ENCODE results near the gene ADGRL1. TPM values are rescaled to one million over a fixed set of nuclear protein-coding genes. Genes with fewer than 3 reads are reported as not detected.

The ADGRL1 gene
- total RNA-seq, 1 experiment from 2014 or later, result 117 TPM

GRCh38 chr19:14114854-14115253 is 91.1 kb downstream of the ADGRL1 start:
- no peak overlapping the region for H4K91ac ChIP-seq (ENCODE audit: insufficient read length, low read depth, low read length)
- H4K20me1 ChIP-seq (ENCODE audit: control insufficient read depth, insufficient read depth, insufficient read length), result no peaks in the 10 kb centered on the region
- WGBS (ENCODE audit: extremely low coverage, insufficient read length, low lambda C conversion rate), result no CpG with 5 or more reads among the region's 9 CpGs
- H2BK20ac ChIP-seq (ENCODE audit: low read depth, low read length, poor library complexity, severe bottlenecking), result no peak overlapping the region
- H3K56ac ChIP-seq (ENCODE audit: insufficient read length, low read depth, low read length), result no peak overlapping the region
- no peak overlapping the region for H3K4me2 ChIP-seq (ENCODE audit: insufficient read depth, insufficient read length, low read length)
- no peak overlapping the region for H2BK15ac ChIP-seq (ENCODE audit: low read depth, low read length)
- Mint-ChIP-seq H3K4me1 (peaks cover 40 to 44% of the 10 kb centered on the region in 2 experiments), H3K4me3 (peak overlapping the region in 1 of 2 experiments; percentile 60; a peak in 2 of 5 replicates), H3K27me3 (ENCODE audit: low read depth) (peaks cover 2% of the 10 kb centered on the region; the same call in 1 of the 2 replicates), H3K27ac (no peak overlapping the region), H3K9me3 (no peaks in the 10 kb centered on the region), H3K36me3 (ENCODE audit: insufficient read depth in 1 of 3, low read depth in 3 of 3) (peaks cover 0 to 2% (median 1%) of the 10 kb centered on the region in 3 experiments; a peak in 5 of 7 replicates)
- no peak overlapping the region for H4K8ac ChIP-seq (replicated peaks; ENCODE audit: insufficient read length, low read depth, low read length)
- H3T11ph ChIP-seq (ENCODE audit: low read length), result no peak overlapping the region
- no peak overlapping the region for H4K5ac ChIP-seq (ENCODE audit: insufficient read length, low read depth, low read length)
- no peak overlapping the region for H3K18ac ChIP-seq (ENCODE audit: insufficient read length, low read depth, low read length)
- H3K27ac ChIP-seq (ENCODE audit: insufficient read length, low read depth, low read length), result no peak overlapping the region
- H3K79me2 ChIP-seq (ENCODE audit: insufficient read depth, low read length), result peaks cover 2% of the 10 kb centered on the region; the same call in 1 of the 2 replicates
- TF ChIP-seq CTCF (conservative IDR thresholded peaks at IDR 0.05), result peak; percentile 77
- no peaks in the 10 kb centered on the region; the same call in 1 of the 2 replicates for H3K27me3 ChIP-seq (ENCODE audit: insufficient read depth, low read length)
- H2BK5ac ChIP-seq (ENCODE audit: insufficient read length, low read length), result no peak overlapping the region
- H3K23me2 ChIP-seq (ENCODE audit: insufficient read length, low read depth, low read length, poor library complexity, severe bottlenecking), result peaks cover 16% of the 10 kb centered on the region
- no peak overlapping the region for H3K9ac ChIP-seq (ENCODE audit: extremely low read depth, insufficient read length, low read length)
- H2BK120ac ChIP-seq (ENCODE audit: low read depth, low read length, poor library complexity, severe bottlenecking), result no peak overlapping the region
- DNase-seq, result peak; percentile 67
- no peak overlapping the region for H2AK5ac ChIP-seq (ENCODE audit: insufficient read length, low read length)
- no peaks in the 10 kb centered on the region for H3K79me1 ChIP-seq (ENCODE audit: insufficient read depth, low read depth, low read length, poor library complexity, severe bottlenecking)
- H3K4ac ChIP-seq (ENCODE audit: low read depth, low read length), result no peak overlapping the region
- no peak overlapping the region for H2BK12ac ChIP-seq (ENCODE audit: insufficient read length, low read depth, low read length)
- peaks cover 9% of the 10 kb centered on the region; the same call in 1 of the 2 replicates for H3K4me1 ChIP-seq (ENCODE audit: insufficient read depth, low read length)
- H3K9me3 ChIP-seq (ENCODE audit: control insufficient read depth, low read depth, low read length), result no peaks in the 10 kb centered on the region
- no peak overlapping the region for H3K14ac ChIP-seq (ENCODE audit: insufficient read depth, low read length)
- H2AFZ ChIP-seq (ENCODE audit: low read length), result no peak overlapping the region
- H3K23ac ChIP-seq (ENCODE audit: insufficient read length, low read depth, low read length), result no peak overlapping the region

Measured in H9 (cell line).